ENCODE measurements around the gene DACH1.

Gene DACH1

GRCh38 chr13:71828117-71828516 is 38.9 kb downstream of the DACH1 start:
- no peak for FAIRE-seq

DNA sequence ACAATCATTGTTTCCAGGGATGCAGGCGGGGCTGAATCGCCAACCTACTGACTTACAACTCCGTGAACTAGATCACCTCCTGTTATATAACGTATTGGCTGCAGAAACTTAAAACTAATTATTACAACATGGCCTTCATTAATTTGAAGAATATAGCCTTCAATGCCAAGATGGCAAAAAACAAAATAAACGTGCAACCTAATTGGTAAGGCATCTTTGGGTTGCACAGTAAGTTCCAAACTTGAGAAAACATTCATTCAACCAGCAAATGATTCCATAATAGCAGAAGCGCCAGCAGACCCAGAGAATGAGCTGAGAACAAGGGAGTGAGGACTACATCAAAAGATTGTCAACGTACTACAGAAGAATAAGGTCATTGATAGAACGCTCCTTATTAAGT is 39.8 kb downstream of the DACH1 start:
- FAIRE-seq, result no peak

GRCh38 chr13:71820699-71821098 is 46.3 kb downstream of the DACH1 start:
- no peak for FAIRE-seq

DNA sequence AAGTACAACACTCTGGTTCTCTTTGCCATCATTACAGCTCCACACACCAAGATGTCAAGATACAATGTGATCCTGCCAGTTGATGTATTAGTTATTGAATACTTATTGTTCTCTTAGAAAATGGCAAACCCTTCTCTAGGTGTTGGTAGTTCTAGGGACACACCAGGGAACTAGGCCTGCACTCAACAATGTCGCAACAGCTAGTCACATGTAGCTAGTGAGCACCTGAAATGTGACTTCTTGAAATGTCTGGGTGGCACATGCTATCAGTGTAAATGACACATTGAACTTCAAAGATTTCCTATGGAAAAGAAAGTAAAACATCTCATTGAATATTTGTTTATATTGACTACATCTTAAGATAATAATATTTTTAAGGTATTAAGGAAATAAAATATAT is 49.7 kb downstream of the DACH1 start:
- no peak for FAIRE-seq

GRCh38 chr13:71814806-71815360 is 52.1 kb downstream of the DACH1 start:
- FAIRE-seq, result no peak

GRCh38 chr13:71813187-71813586 is 53.8 kb downstream of the DACH1 start:
- FAIRE-seq, result no peak

DNA sequence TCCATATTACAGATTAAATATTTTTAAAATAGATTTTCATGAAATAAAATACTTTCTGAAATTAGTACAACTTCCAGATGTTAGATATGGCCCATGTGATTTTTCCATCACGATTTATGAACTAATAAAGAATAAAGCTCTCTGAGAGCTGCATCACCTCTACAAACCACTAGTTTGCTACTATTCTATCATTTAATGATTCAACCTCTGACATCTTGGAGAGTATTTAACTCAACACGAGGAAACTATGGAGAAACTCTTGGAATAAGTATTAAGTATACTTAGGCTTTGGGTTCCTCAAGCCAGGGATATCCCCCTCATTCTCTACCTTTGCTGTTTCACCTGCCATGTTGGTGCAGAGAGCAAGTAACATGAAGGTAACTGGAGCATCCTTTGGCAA is 55.7 kb downstream of the DACH1 start:
- FAIRE-seq, result no peak

GRCh38 chr13:71808708-71809107 is 58.3 kb downstream of the DACH1 start:
- FAIRE-seq, result no peak

DNA sequence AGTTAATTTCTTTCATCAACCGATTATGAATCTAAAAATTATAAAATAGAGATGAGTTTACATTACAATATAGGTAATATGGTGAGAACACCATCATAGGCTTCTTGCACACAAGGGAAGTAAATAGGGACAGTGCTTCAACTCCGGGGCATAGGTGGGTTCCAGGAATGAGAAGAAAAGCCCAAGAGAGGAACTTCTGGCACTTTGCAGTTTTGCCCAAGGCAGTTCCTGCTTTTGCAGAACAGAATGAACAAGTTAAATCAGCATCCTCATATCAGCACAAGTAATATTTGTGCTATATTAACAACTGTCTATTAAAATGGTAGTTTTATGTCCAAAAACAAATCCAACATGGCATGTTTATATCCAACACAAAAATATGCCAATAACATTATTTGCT is 60.1 kb downstream of the DACH1 start:
- FAIRE-seq, result no peak

DNA sequence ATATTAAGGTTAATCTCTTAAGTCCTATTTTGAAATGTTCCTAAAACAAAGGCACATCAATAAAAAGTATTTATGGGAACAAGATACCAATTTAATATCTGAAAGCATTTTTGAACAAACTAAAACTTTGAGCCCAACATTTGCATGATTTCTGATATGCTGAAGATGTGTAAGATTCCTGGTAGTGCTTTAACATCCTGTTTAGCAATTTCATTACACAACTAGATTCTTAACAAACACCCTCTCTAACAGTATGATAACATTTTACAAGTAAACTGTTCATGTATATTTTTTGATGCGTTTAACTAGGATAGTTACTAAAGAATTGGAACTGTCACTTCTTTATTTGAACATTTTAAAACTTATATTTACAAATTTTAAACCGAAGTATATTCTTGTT is 63.9 kb downstream of the DACH1 start:
- FAIRE-seq, result no peak

- no peak for FAIRE-seq
These were observed 65.2 kb downstream of the DACH1 start for GRCh38 chr13:71801781-71802180.

- FAIRE-seq, result no peak
These were observed 65.7 kb downstream of the DACH1 start for GRCh38 chr13:71801165-71801760.

DNA sequence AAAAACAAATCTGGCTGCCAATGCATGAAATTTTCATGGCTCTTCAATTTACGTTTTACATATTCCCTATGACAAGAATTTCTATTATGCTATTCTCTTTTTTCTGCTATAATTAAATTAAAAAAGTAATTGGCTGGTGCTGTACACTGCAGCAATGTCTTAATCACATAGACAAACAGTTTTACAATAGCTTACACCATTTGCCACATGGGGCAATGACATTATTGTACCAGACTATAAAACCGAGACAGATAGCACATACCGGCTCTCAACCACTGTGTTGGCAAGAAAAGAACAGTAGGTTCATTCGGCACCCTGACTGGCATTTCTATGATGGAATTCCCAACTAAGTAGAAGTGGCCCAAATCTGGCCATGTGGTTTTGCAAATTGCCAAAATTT is 67.7 kb downstream of the DACH1 start:
- FAIRE-seq, result no peak

DNA sequence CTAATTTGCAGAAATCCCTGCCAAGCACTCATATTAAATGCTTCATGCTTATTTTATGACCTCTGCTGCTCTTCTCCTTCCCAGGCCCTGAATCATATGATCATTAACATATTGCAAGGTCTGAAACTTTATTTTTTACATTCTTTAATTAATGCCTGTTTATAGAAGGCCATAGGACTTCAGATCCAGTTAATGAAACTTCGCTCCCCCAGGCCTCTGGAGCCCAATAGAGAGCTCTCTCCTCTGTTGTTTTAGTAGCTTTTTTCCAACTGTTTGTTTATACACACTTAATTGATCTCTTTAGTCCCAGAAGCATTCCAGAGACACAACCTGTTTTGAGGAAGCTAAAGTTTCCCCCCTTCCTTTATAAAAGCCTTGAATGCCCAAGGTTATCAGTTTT is 68.3 kb downstream of the DACH1 start:
- FAIRE-seq, result no peak

DNA sequence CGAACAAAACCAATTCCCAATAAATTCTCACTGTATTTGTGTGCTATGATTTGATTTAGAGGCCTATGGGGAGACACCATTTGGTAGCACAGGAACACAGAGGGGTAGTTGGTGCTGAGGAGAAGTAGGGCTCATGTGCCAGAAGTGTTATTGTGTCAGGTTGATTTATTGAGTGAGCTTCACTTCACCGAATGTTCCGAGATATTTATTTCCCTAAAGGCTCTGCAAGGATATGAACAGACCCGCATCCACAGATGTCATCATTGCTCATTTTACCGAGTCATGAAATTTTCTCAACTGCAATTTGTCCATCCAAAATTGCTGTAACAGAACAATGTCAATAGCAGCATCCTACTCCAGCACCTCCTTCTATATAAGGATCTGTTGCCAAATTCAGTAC is 69.5 kb downstream of the DACH1 start:
- no peak for FAIRE-seq

DNA sequence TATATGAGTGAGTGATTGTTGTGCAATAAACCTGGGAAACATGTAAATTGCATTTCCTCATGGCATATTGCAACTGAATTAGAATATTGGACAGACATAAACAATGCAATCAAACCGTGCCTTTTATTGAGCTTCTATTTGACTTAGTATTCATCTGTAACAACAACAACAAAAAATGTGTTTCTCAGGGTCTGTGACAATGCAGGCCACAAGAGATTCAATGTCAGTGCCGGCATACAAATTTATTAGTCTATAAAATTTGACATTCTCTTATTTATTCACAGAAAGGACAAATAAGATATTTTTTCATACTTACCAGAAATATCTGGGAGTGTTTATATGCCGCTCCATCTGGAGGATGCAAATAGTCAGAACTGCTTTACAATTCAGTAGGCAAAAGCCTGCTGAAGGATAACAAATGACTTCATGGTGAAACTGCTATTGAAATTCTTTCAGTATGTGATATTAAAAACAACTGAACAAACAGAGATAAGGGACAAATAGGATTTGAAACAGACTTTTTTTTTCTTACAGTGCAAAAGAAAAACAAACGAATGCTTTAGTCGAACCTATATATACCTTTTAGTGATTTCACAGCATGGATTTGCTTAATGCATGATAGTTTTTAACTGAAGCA is 77.2 kb downstream of the DACH1 start:
- FAIRE-seq, result no peak

DNA sequence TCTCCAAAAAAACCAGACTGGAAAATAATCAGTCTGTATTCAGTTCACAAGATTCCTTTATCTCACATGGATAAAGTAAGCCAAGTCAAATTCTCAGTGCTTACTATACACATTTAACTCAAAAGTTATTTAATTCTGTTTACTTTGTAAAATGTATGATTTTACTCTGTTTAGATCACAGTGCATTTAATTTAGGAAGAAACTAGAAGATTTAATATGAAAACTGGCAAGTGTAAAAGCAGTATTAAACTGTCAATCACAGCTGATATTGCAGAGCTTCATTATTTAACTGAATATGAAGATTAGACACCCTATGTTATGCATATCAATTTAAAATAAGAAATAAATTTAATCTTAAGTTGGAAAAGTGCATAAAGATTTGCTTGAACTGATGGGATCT is 78.0 kb downstream of the DACH1 start:
- FAIRE-seq, result no peak

GRCh38 chr13:71787414-71787813 is 79.6 kb downstream of the DACH1 start:
- FAIRE-seq, result no peak

GRCh38 chr13:71786875-71787274 is 80.1 kb downstream of the DACH1 start:
- no peak for FAIRE-seq

GRCh38 chr13:71785361-71785760 is 81.6 kb downstream of the DACH1 start:
- no peak for FAIRE-seq

GRCh38 chr13:71780546-71780945 is 86.5 kb downstream of the DACH1 start:
- FAIRE-seq, result no peak

- FAIRE-seq, result peak; percentile 32
These were observed 88.0 kb downstream of the DACH1 start for GRCh38 chr13:71778998-71779397.

DNA sequence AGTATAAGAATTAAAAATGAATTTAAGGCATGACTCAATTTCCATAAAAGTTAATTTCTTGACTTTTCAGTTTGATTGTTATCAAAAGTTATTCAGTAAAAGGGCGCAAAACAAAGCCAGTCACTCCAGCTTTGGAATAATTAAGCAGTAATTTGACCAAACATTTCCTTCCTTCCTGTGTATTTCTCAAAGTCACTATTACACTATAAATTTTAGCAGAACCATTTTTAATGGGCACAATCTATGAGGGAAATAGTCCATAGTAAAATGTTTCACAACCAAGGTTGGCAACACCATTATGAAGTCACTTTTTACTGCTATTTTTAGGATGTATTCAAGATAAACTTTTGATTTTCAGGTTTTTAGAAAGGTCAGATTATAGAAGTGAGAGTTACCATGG is 91.0 kb downstream of the DACH1 start:
- FAIRE-seq, result no peak

DNA sequence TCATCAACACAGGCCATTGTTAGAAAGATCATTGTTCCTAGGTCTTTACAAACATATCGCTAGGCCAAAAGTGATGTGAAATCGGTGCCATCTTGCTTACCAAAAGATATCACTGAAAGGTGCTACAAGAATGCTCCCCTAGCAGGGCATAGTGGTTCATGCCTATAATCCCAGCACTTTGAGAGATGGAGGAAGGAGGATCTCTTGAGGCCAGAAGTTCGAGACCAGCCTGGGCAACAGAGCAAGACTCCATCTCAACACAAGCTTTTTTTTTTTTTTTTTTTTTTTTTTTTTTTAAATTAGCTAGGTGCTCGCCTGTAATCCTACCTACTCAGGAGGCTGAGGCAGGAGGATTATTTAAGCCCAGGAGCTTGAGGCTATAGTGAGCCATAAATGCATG is 92.1 kb downstream of the DACH1 start:
- no peak for FAIRE-seq

- FAIRE-seq, result no peak
These were observed 93.5 kb downstream of the DACH1 start for GRCh38 chr13:71773531-71773930.

All from A204.1 (cell line).